H1 (cell line): ENCODE data around the gene SAMD9.

Experiments
- ATF2 ChIP-seq: IDR thresholded peaks from 2 replicates; pipeline ENCODE4 v1.6.1; 2012; ENCODE audit warnings: low read length, inconsistent platforms
- CHD2 ChIP-seq: IDR thresholded peaks from 2 replicates; pipeline ENCODE4 v1.6.1; 2012; ENCODE audit warnings: low read length, improper control_type of control experiment
- CTCF ChIP-seq, 3 experiments: IDR thresholded peaks; 1 replicate in 2 of 3; 2 replicates in 1 of 3; pipeline versions ENCODE4 v1.5.1 to v1.6.1; 2011; ENCODE audit warnings: low read length in 3 of 3, mild to moderate bottlenecking in 3 of 3, inconsistent platforms in 2 of 3, low read depth in 1 of 3, moderate library complexity in 1 of 3; ENCODE audit not compliant: insufficient read depth in 1 of 3; ENCODE audit errors: control extremely low read depth in 1 of 3
- EP300 ChIP-seq, 2 experiments: IDR thresholded peaks; 1 replicate in 1 of 2; 2 replicates in 1 of 2; pipeline ENCODE4 v1.6.1; 2011 to 2012; ENCODE audit warnings: low read depth in 2 of 2, low read length in 2 of 2, mild to moderate bottlenecking in 2 of 2, borderline replicate concordance in 1 of 2, inconsistent platforms in 1 of 2, moderate library complexity in 1 of 2
- KDM5A ChIP-seq: fragments of 200-600 bp; IDR thresholded peaks from 2 replicates; pipeline ENCODE4 v1.7.1; 2012; ENCODE audit warnings: mild to moderate bottlenecking, low read length, inconsistent platforms, mixed read lengths
- POLR2A ChIP-seq, 2 experiments: IDR thresholded peaks; 1 replicate in 1 of 2; 2 replicates in 1 of 2; pipeline ENCODE4 v1.6.1; 2011; ENCODE audit warnings: low read depth in 2 of 2, low read length in 2 of 2, mild to moderate bottlenecking in 2 of 2; ENCODE audit errors: control extremely low read depth in 1 of 2
- RFX5 ChIP-seq: IDR thresholded peaks from 2 replicates; pipeline ENCODE4 v1.6.1; 2011; ENCODE audit warnings: low read depth, low read length, improper control_type of control experiment, borderline replicate concordance
- RXRA ChIP-seq: IDR thresholded peaks from 2 replicates; pipeline ENCODE4 v1.6.1; 2011; ENCODE audit warnings: low read depth, mild to moderate bottlenecking, low read length, moderate library complexity; ENCODE audit not compliant: insufficient read depth
- SRF ChIP-seq: IDR thresholded peaks from 2 replicates; pipeline ENCODE4 v1.6.1; 2011; ENCODE audit warnings: mild to moderate bottlenecking, low read depth, low read length, moderate library complexity
- YY1 ChIP-seq: IDR thresholded peaks from 2 replicates; pipeline ENCODE4 v1.6.1; 2011; ENCODE audit warnings: low read depth, mild to moderate bottlenecking, low read length
- ZNF274 ChIP-seq: IDR thresholded peaks from 2 replicates; pipeline ENCODE4 v1.7.0; 2012; ENCODE audit warnings: low read length, borderline replicate concordance; ENCODE audit errors: extremely low read depth
- TF ChIP-seq, protein P1 (sequence below): IDR thresholded peaks from 2 replicates; pipeline ENCODE4 v1.6.1; 2012; ENCODE audit warnings: inconsistent platforms

GRCh38 chr7:93051660-93052059, 66.1 kb downstream of the SAMD9 start:
- TF ChIP-seq CTCF (IDR thresholded peaks at IDR 0.05; ENCODE audit: control extremely low read depth in 1 of 3, insufficient read depth in 1 of 3, low read depth in 1 of 3, low read length in 3 of 3) (no peak), RFX5 (no peak), YY1 (no peak), CHD2 (no peak), ZNF274 (no peak), RXRA (no peak), SRF (no peak), POLR2A (IDR thresholded peaks at IDR 0.05; ENCODE audit: control extremely low read depth in 1 of 2, low read depth in 2 of 2, low read length in 2 of 2) (no peak), EP300 (IDR thresholded peaks at IDR 0.05; ENCODE audit: borderline replicate concordance in 1 of 2, low read depth in 2 of 2, low read length in 2 of 2) (no peak), KDM5A (no peak), ATF2 (no peak)
- TF ChIP-seq, protein P1, sequence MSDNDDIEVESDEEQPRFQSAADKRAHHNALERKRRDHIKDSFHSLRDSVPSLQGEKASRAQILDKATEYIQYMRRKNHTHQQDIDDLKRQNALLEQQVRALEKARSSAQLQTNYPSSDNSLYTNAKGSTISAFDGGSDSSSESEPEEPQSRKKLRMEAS, result no peak
